SK-MEL-5 (cell line): ENCODE measurements around the gene LRFN4. TPM values are rescaled to one million over a fixed set of nuclear protein-coding genes. Genes with fewer than 3 reads are reported as not detected.

Experiments
- DNase-seq: peaks from one replicate; pipeline ENCODE4 v3.0.0-alpha.2; 2016; ENCODE audit warnings: low read depth, low spot score
- in situ Hi-C: cut with HindIII; loops from 2 replicates; pipeline ENCODE4 v1.10.0; 2016; ENCODE audit warnings: low sequenced_read_pairs, high pct_unique_total_duplicates, low pct_unique_long_range_greater_than_20kb
- total RNA-seq: library from RNA; depleted of rRNA; stranded (reverse); fragments of >200 nt; shearing (Covaris generic); gene quantifications from 2 replicates; pipeline ENCODE4 v1.2.3, GENCODE V29; 2014

The LRFN4 gene
- total RNA-seq, 1 experiment from 2014 or later: 5.8 TPM

DNA sequence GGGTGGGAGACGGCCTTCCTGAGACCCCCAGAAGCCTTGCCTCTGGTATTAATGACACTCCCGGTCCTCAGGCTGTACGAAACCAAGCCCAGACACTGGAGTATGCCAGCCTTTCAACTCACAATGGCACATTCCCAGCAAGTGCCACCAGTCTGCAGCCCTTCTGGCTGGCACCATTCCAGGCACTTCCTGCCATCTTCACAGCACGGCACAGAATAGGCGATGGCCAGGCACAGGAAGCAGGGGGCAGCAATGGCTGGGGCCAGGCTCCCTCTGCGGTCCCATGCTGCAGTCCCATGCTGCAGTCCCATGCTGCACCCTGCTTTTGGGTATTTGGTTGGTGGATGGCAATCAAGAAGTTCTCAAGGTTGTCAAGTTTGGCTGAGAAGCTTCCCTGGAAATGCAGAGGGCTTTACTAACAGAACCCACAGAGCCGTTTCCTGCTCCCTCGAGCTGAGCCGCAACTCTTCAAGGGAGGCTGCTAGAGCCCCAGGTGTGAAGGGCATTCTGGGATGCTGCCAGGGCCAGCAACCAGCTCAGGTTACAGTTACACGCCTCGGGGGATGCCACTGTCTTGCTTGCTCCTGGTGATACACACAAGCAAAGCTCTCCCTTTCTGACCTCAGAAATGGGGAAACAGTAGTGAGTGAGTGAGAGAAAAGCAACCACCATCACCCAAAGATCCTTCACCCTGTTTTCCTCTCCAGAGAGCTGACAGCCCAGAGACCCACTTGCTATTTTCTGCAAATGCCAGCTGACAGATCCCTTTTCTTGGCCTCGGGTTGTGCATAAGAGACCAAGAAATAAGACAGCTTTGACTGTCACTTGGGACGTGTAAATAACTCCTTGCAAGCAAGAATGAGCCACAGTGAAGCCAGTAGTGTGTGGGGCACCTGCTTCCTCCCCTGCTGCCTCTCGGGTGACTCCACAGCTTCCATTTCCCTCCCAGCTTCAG is 23.9 kb downstream of the LRFN4 start:
- no peak for DNase-seq
- in situ Hi-C loops: no loop called here

DNA sequence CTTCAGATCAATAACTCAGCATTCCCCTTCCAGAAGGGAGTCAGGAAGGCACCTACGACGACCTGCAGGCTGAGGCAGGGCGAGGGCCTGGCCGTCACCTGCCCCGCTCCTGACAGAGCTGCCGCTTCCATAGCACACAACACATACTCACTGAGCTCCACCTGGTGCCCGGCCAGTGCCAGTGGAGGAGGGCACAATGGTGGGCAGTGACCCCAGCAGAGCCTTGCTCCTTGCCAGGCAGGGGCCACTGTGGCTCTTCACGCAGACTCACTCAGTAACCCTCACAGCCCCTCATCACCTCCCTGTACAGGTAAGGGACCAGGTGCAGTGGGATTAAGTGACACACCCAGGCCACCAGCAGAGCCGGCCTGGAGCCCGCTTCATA is 24.6 kb downstream of the LRFN4 start:
- in situ Hi-C loops: no loop called here
- no peak for DNase-seq

DNA sequence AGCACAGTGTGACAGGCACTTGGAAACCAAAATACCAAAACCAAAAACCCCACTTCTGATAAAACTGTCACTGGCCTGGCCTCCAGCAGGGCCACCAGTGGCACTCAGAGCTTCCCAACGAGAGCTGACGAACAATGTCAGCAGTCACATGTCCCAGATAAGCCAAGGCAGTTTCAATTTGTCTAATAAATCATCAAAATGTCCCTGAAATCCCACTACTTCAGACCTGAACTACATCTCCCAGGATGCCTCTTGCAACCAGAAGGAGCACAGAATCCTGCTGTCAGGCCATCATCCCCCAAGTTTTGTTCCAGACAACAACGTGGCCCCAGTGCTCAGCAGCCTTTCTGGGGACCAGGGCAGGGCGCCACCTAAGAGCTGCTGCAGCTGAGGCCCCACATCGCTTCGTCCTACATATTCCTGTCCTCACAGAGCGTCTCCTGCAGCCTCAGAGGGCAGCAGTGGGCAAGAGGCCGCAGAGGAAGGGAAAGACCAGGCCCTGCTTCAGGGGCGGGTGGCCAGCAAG is 25.1 kb downstream of the LRFN4 start:
- in situ Hi-C loops: no loop called here
- DNase-seq: no peak

DNA sequence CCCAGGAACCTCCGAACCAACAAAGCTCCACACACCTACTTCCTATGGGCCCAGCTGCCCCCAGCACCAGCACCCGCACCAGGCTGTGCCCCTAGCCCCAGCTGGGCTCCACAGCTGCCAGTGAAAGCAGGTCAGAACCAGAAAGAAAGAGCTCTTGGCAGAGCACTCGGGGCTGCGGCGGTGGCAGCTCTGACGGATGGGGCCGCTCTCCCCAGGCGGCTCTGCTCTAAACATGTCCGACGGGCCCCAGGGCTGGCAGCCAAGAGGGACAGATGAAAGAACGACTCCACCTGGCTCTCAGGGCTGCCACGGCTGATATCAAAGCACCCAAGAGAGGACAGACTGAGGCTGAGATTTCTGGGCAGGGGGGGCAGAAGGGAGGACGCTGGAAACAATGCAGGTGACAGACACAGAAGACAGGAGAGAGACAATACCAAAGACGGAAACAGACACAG is 25.7 kb downstream of the LRFN4 start:
- no peak for DNase-seq
- in situ Hi-C loops: no loop called here

DNA sequence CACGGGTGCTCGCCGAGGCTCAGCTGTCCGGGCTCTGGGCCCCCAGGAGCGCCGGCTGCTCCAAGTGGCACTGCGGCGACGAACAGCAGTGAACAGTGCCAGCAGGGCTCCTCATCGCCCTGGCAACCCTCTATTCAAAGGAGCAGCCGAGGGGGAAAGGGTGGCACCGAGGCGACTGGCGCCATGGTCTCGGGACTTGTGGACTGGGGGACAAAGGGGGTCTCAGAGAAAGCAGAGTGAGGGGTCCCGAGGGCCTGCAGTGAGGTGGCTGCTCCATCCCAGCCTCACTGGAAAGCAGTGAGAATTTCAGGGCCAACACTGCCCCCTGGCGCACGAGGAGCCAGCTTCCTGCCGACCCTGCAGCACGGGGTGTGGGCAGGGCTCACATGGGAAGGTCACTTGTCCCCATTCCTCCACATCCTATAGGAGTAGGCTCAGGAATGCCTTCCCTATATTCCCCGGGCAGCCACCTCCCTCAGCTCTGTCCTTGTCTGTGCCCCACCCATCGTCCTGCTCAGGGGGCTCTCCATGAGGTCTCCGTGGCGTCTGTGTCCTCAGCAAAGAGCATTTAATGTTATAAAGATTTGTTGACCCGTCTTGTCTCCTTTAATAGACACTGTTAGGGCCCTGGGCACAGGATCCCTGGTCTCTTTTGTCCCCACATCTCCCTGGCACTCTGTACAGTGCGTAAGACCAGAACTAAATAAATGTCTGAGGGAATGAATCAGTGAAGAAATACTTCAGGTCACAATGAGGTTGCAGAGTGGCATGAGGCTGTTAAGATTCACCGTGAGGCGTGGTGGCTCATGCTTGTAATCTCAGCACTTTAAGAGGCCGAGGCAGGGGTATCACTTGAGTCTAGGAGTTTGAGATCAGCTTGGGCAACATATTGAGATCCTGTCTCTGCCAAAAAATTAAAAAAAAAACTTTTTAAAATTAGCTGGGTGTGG is 26.4 kb downstream of the LRFN4 start:
- in situ Hi-C loops: no loop called here
- peak; percentile 72 for DNase-seq

DNA sequence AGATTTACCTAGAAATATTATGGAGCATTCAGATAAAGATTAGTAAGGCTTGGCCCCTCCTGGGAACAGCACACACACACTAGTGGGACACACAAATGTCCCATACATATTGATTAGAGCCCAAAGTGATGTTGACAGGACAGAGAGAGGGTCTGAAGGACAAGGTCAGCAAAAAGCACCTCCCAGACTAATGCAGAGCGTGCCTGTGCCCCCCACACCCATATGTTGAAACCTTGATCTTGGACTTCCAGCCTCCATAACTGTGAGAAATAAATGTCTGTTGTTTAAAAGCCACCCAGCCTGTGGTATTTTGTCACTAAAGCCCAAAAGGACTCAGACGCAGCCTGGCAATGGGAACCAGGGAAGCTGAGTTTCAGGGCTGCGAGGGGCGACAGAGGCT is 27.6 kb downstream of the LRFN4 start:
- DNase-seq: no peak
- in situ Hi-C loops: no loop called here

DNA sequence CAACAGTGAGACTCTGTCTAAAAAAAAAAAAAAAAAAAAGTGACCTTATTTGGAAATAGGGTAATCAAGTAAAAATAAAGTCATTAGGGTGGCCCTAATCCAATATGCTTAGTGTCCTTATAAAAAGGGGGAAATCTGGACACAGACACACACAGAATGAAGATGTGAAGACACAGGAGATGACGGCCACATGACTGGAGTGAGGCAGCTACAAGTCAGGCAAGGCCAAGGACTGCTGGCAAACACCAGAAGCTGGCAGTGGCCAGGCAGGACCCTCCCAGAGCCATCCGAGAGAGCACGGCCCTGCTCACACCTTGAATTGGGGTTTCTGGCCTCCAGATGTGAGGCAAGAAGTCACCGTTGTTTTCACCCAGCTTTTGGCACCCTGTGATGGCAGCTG is 28.6 kb downstream of the LRFN4 start:
- DNase-seq: no peak
- in situ Hi-C loops: no loop called here

DNA sequence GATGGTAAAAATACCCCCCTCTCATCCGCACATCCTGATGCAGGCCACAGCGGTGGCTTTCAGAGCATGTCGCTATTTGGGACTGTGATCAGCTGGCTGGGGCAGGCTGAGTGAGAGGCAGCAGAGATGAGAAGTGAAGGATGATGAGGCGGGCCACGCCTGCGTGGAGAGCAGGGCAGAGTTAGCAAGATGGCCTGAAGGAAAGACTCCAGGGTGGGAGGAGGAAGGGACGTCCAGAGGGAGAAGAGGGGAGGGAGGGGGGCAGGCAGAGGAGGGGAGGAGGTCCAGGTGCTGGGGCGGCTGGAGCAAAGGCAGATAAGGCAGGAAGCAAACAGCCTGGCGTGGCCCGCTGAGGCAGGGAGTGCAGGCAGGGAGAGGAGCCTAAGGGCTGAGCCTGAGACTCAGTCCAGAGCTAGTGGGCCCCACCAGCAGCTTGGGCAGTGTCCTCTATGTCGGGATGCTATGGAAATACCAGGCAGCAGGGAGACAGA is 29.1 kb downstream of the LRFN4 start:
- in situ Hi-C loops: no loop called here
- DNase-seq: no peak

DNA sequence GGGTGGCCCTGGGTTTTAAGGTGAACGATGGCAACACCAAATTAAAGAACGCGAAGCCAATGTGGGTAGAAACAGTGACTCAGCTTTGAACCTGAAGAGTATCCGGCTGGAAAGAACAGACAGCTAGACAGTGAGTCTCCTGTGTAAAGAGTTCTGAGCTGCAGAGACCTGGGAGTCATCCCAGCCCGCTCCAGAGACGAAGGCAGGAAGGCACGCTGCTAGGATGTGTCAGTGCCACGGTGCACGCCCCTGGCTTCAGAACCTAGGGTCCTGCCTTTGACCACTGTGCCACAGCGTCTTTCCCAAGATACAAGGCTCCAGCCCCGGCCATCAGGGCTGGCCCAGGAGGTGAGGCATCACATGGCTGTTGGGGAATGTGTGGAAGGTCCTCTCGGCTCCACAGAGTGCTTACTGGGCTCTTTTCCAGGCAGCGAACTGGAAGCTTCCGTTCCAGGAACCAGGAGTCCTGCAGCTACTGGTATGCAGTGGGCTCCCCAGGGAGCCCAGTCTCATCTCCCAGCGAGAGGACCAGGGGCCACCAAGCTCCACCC is 29.9 kb downstream of the LRFN4 start:
- DNase-seq: no peak

DNA sequence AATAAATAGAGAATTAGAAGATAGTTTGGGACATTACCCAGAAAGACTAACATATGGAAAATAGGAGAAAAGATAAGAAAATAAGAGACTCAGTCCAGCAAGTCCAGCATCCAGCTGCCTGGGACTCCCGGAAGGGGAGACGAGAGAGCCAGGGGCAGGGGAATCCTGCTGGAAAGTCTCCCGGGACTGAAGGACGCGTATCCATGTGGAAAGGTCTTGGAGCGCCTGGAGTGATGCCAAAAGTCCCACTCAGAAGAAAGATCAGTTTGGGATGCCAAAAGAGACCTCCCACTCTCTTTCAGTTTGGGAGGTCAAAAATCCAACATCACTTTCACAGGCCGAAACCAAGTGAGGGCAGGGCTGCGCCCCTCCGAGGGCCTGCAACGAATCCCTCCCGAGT is 30.7 kb downstream of the LRFN4 start:
- no peak for DNase-seq
- in situ Hi-C loops: no loop called here

More for the DNA sequence above, 29.9 kb downstream of the LRFN4 start:
- in situ Hi-C loops: no loop called here

DNA sequence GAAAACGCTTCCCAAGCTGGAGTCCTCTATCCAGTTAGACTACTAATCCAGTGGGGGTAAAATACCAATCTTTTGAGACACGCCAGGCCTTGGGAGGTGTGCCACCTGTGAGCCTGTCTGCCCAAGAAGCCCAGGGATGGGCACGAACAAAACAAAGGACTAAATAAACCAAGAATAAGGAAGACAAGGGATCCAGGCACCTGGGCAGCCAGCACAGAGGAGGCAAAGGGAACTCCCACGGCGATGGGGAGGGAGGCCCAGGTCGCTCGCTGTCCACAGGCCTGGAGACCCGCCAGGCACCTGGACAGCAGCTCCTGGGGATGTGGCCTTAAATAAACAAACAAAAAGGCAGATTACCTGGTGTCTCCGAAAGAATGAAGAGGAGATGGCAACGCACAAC is 31.4 kb downstream of the LRFN4 start:
- no peak for DNase-seq
- in situ Hi-C loops: no loop called here

DNA sequence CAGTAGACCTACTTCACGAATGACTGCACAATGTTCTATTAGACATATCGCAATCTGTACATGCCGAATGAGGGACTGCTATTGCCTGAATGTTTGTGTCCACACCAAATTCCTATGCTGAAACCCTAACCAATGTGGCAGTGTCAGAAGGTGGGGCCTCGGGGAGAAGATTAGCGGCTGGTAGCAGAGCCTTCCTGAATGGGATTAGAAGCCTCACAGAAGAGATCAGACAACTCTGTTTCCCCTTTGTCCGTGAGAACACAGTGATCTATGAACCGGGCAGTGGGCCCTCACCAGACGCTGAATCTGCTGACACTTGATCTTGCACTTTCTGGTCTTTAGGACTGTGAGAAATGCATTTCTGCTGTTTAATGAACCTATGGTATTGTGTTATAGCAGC is 33.1 kb downstream of the LRFN4 start:
- DNase-seq: no peak
- in situ Hi-C loops: no loop called here

DNA sequence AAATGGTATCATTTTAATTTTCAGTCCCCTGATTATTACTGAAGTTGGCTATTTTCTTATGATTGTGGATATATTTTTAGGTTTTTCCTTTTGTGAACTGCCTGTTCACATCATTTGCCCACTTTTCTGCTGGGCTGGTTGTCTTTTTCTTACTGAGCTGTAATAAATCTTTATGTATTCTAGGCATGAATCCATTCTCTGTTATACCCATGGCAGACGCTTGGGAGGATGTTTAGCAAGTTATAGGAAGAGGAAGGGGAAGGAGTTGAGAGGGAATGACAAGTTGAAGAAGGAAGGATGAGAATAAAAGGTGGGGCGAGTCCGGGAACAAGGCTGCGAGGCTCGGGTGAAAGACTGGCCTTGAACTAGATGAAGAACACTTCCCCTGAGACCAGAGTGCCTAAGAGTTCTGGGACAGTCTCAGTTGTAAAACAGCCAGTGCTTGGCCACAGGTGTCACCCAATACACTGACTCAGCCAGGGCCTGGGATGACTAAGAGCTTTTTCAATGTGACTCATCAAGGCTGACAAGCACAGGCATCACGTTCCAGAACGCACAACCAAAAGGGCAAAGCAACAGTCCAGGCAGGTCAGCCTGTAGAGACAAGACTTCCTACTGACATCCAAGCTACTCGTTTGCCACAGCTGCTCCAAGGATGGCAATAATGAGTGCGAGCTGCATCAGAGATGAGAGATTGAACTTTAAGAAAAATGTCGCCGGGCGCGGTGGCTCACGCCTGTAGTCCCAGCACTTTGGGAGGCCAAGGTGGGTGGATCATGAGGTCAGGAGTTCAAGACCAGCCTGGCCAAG is 35.2 kb downstream of the LRFN4 start:
- DNase-seq: peak; percentile 51
- in situ Hi-C loops: no loop called here

DNA sequence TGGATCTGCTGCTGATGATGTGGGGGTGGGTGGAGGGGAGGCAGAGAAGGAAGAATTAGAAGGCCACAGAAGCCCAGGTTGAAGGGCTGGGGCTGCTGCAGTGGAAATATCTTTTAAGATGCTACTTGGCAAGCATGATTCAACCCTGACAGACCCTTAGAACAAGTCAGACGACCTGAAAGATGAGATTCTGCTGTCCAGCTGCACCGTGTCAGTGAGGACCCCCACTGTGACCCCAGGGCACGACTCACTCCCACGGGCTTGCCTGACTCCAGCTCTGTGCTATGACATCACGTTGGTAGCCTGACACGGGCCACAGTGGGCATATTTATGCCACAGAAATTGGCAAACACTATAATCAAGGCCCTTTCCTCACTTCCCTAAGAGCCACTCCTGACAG is 36.0 kb downstream of the LRFN4 start:
- no peak for DNase-seq
- in situ Hi-C loops: no loop called here

DNA sequence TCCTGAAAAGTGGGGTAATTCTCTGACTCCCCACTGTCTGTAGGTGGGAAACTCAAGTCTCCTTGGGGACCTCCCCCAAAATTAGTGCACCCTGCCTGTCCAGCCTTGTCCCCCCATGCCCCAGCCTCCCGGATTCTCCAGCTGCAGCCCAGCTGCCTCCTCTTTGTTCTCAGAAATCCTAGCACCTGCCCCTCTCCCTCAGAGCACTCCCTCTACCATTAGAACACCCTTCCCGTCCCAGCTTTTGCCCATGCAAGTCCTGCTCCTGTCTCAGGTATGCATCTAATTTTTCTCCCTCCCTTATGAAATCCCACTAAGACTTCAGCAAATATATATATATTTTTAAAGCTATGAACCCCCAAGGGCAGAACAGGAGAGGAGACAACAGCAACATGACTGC is 37.3 kb downstream of the LRFN4 start:
- in situ Hi-C loops: no loop called here

DNA sequence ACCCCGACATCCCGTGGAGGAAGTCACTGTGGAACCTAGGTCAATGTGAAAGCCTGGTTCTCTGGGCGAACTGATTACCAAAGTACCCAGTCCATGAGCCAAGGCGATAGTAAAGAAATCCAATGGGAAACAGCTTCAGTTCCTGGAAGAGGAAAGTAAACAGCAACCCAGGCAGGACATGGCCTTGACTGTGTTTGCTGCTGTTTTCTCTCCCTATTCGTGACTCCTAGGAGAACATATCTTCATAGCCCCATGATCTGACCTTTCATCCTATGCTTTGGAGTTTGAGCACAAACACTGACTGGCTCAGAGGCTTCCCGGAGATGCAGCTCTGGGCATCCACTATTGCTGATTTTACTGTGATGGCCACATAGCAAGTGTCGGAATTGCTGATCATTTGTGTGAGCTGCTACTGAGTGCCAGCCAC is 45.1 kb downstream of the LRFN4 start:
- no peak for DNase-seq
- in situ Hi-C loops: no loop called here

More for the DNA sequence above, 37.3 kb downstream of the LRFN4 start:
- no peak for DNase-seq
